ENCODE measurements around the gene DTNB.

- no peak for TF ChIP-seq SPI1 (IDR thresholded peaks at IDR 0.05; ENCODE audit: borderline replicate concordance, low read depth)
- no peak for TF ChIP-seq CTCF (IDR thresholded peaks at IDR 0.05; ENCODE audit: insufficient read depth, low read length)
- no peak for TF ChIP-seq GABPA (IDR thresholded peaks at IDR 0.05; ENCODE audit: low read depth)
- no peak for TF ChIP-seq REST (IDR thresholded peaks at IDR 0.05; ENCODE audit: insufficient replicate concordance, low read depth)
- no peak for TF ChIP-seq POLR2AphosphoS5 (IDR thresholded peaks at IDR 0.05; ENCODE audit: low read depth)
Observed at GRCh38 chr2:25506226-25506625, 167.2 kb downstream of the DTNB start.
